Right hindlimb (tissue), 1 donor: ENCODE results near the gene ZMIZ2.
"Not testable (repeated sequence)": the region's sequence is repeated elsewhere in the genome, so short reads cannot be mapped to it uniquely, and the experiment has no call there.

Source experiments
- DNase-seq: peaks from one replicate; pipeline ENCODE4 v3.0.0-alpha.2; 2018

The ZMIZ2 gene, protein sequence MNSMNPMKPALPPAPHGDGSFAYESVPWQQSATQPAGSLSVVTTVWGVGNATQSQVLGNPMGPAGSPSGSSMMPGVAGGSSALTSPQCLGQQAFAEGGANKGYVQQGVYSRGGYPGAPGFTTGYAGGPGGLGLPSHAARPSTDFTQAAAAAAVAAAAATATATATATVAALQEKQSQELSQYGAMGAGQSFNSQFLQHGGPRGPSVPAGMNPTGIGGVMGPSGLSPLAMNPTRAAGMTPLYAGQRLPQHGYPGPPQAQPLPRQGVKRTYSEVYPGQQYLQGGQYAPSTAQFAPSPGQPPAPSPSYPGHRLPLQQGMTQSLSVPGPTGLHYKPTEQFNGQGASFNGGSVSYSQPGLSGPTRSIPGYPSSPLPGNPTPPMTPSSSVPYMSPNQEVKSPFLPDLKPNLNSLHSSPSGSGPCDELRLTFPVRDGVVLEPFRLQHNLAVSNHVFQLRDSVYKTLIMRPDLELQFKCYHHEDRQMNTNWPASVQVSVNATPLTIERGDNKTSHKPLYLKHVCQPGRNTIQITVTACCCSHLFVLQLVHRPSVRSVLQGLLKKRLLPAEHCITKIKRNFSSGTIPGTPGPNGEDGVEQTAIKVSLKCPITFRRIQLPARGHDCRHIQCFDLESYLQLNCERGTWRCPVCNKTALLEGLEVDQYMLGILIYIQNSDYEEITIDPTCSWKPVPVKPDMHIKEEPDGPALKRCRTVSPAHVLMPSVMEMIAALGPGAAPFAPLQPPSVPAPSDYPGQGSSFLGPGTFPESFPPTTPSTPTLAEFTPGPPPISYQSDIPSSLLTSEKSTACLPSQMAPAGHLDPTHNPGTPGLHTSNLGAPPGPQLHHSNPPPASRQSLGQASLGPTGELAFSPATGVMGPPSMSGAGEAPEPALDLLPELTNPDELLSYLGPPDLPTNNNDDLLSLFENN

DNA sequence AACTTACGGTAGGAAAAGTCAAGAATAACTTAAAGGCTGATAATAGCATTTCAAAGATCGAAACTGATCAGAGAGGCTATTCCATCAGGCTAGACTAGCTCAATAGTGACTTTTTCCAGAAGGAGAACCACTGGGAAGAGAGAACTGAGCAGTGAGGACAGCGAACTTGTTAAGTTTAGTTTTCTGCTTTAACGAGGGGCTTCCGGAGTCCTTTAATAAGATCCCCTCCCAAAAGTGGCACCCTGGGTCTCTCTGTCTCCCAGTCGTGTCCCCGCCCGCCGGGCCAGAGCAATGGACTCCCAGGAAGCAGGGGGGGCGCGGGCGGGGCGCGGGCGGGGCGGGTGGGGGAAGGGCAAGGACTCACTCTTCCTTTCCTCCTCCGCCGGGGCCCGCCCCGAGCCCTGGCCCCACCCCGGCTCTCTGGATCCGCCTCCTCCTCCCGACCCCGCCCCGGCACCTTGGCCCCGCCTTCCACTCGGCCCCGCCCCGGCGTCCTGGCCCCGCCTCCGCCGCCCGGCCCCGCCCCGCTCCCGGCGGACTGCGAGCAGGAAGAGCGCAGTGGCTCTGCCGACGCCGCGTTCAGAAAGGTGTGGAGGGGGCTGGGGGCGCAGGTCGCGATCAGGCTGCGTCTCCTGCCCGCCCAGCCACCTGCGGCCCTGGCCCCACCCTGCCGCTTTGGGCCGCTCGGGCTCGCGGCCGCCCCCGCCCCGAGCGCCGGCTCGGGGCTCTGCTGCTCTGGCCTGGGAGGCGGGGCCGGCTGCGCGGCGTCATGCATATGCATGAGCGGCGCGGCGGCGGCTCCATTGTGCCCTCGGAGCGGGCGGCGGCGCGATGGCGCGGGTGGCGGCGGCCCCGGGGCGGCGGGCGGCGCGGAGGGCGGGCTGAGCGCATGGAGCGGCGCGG is at the start of gene ZMIZ2:
ZMIZ2 (plus strand) TSS at position 803 of the 903 bp plus-strand sequence. CDS start 7,403 bp downstream, outside the sequence.
- DNase-seq: peak; percentile 96

DNA sequence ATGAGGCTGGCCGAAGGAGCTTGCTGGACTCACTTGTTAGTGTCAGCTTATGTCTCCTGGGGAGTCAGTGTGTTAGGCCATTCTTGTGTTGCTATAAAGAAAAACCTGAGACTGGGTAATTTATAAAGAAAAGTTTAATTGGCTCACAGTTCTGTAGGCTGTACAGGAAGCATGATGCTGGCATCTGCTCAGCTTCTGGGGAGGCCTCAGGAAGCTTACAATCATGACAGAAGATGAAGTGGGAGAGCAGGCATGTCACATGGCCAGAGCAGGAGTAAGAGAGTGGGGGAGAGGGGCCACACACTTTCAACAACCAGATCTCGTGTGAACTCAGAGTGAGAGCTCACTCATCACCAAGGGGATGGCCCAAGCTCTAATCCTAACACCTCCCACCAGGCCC is 49.0 kb upstream of the ZMIZ2 start:
- not testable (repeated sequence) for DNase-seq

GRCh38 chr7:44700322-44700721 is 48.3 kb upstream of the ZMIZ2 start:
- DNase-seq: no peak

- DNase-seq: not testable (repeated sequence)
Observed at GRCh38 chr7:44703391-44703790, 45.3 kb upstream of the ZMIZ2 start.

- no peak for DNase-seq
Observed at GRCh38 chr7:44703921-44704320, 44.7 kb upstream of the ZMIZ2 start.

DNA sequence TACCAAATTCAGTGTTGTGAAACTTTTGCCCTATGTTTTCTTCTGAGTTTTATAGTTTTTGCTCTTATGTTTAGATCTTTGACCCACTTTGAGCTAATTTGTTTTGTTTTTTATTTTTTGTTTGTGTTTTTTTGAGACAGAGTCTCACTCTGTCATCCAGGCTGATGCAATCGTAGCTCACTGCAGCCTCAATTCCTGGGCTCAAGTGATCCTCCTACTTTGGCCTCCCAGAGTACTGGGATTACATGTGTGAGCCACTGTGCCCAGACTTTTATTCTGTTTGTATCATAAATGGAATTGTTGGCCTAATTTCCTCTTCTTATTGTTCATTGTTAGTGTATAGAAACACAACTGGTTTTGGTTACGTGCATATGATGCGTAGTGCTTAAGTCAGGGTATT is 43.2 kb upstream of the ZMIZ2 start:
- DNase-seq: no peak

DNA sequence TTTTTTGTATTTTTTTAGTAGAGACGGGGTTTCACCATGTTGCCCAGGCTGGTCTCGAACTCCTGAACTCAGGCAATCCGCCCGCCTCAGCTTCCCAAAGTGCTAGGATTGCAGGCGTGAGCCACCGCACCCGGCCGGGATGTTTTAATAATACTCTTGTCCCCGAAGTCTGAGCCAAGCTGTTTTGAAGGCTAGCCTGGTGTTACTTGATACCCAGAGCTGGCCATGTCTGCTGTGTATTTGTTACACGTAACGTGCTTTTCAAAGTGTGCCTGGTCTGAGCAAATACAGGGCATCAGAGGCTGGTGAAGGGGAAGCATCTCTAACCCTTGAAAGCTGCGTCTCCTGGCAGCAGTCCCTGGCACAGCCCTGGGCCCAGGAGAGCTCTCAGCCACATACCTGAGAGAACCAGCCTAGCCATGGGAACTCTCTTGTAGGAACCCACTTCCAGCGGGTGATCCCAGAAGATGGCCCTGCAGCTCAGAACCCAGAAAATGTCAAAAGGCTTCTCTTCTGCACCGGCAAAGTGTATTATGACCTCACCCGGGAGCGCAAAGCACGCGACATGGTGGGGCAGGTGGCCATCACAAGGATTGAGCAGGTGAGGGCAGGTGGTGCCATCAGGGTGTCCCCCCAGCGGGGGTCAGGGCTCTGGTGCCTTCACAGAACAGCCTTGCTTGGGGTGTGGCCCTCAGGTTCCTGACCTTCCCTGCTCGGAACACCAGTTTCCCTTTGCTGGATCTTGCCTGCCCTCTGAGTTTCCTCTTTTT is 41.7 kb upstream of the ZMIZ2 start:
- no peak for DNase-seq

GRCh38 chr7:44707558-44708230 is 41.0 kb upstream of the ZMIZ2 start:
- DNase-seq: no peak

DNA sequence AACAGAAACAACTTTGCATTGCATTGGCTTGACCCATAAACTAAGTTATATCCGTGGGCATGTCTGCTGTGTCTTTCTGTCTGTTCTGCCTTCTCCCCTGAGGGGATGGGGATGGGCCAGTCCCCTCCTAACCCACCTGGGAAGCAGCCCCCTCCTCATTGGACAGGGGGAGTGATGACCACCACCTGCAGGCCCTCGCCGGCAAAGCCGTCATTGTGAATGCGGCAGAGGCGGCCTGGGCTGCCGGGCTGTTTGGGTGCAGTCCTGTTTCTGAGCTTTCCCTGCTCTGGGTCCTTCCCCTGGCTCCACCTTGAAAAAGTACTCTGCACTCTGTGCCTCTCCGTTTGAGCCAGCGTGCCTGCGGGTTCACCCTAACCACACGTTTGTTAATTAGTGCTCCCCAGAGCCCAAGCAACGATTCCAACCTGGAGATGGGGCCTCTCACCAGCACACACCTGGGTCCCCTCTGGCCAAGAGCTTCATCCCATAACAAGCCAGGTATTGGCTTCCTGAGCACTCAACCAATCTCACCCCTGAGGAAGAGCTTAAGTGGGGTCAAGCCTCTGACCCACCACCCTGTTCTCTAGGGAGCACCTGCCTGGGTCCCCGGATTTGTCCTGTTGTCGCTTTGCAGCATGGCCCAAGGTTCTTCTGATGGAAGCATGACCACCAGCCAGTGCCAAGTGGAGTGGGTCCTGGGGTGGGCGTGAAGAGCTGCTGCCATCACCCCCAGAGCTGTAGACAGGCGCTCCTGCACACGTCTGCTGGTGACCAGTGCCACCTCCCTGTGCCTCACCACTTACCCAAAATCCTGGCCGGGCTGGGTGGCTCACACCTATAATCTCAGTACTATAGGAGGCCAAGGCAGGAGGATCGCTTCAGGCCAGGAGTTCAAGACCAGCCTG is 39.4 kb upstream of the ZMIZ2 start:
- no peak for DNase-seq

DNA sequence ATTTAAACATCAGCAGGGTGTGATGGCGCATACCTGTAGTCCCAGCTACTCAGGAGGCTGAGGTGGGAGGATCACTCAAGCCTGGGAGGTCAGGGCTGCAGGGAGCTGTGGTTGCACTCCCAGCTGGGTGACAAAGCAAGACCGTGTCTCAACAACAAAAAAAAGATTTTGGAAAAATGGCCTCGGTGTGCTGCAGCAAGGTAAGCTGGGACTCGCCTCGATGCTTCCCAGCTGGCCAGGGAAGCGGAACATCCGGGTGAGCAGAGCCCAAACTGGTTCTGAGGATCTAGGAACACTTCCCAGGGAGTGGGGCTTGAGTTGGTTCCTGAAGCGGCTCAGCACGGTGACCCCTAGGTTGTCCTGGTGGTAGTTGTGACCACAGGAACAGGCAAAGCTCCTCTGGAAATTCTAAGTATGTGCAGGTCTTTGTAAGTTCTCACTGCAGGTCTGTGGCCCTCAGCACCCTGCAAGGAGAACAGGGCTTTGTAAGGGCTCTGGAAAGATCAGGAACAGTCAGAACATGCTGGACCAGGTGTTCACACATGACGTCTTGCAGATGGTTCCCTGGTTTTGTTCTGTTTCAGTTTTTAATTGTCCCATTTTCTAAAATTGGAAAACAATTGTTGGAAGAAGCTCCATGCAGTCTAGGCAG is 38.6 kb upstream of the ZMIZ2 start:
- no peak for DNase-seq

GRCh38 chr7:44711528-44711927 is 37.1 kb upstream of the ZMIZ2 start:
- no peak for DNase-seq

DNA sequence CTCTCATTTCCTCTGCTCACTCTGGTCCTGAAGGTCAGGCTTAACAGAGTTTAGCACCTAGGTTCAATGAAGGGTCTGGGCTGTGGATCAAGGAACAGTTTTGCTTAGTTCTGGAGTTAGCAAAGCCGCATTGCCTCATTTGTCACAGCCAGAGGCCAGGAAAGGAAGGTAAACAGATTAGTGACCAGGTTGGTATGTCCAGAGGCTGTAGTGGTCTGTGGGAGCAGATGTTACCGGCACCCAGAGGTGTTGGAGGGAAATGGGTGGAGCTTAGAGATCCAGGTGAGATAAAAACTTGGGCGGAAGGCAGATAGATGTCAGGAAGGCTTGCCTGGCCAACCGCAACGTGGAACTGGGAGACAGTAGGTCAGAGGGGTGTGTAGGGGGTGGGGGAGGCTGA is 36.6 kb upstream of the ZMIZ2 start:
- DNase-seq: no peak

DNA sequence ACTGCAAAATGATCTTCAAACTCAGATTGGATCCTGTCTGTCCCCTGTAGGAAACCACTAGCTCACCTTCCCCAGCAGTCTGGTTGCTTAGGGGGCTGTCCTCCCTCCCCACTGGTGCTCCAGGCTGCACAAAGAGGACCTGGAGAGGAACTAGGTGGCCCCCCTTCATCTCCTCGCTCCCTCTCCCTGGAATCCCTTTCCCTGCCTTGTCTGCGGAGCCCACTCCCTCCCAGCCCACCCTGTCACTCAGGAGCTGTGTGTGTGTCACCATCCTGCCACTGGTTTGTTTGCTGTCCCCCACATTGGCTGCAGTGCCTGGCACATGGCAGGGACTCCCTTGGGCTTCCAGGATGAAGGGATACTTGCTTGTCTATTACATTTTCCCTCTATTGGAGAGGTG is 35.5 kb upstream of the ZMIZ2 start:
- no peak for DNase-seq

DNA sequence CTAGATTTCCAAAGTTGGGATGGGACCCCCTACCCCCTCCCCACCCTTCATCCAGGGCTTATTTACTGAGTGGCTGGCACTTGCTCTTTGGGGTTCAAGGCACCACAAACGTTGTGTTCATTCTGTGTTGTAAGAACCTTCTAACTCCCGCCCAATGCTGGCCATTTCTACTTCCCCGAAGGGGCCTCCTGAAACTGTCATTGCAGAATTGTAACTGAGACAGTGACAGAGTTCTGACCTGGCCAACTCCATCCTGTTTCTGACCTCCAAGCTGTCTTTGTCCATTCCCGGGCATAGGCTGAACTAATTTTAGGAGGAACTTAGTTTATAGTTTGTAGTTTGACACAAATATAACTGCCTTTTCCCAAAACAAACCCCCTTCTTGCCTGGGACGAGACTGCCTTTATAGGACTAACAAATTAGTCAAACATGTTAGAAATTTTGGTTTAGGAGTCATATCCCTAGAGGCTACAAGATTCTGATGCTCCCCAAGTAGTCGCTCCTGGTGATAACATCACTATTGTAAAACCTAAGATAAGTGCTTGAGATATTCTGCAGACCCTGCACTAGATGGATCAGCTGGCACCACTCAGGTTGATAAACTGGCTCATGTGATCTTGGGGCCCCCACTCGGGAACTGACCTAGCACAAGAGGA is 34.8 kb upstream of the ZMIZ2 start:
- no peak for DNase-seq

- DNase-seq: no peak
Observed at GRCh38 chr7:44716205-44716604, 32.4 kb upstream of the ZMIZ2 start.

DNA sequence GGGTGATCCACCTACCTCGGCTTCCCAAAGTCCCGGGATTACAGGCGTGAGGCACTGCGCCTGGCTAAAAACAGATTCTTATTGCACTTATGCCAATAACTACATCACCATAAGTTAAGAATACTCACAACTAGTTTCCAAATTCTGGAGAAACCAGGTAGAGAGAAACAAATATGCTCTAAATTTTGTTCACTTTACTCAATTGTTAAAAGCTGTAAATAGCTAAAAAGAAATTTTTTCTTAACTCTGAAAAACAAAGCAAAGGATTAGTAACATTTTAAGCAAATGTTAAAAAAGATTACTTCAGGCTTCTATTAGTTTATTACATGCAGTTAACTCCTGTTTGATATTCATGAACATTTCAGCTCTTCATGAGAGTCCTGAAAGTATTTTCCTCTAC is 28.3 kb upstream of the ZMIZ2 start:
- DNase-seq: no peak

DNA sequence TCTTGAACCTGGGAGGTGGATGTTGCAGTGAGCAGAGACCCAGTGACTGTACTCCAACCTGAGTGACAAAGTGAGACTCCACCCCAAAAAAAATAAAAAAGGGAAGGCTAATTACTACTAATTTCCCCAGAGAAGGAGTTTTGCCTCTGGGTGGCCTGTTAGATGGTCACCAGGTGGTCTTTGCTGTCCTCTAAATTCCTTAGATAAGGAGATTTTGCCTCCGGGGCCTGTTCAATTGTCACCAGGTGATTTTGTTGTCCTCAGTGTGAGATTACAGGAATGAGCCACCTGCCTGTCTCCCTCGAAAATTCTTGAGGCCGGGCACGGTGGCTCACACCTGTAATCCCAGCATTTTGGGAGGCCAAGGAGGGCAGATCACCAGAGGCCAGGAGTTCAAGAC is 24.4 kb upstream of the ZMIZ2 start:
- no peak for DNase-seq

GRCh38 chr7:44726250-44726649 is 22.4 kb upstream of the ZMIZ2 start:
- not testable (repeated sequence) for DNase-seq
